Activated naive CD8-positive, alpha-beta T cell treated with anti-CD3 and anti-CD28 coated beads, Interleukin-2, amount 50 U/mL, for 24 hours (primary cell): Measurements from ENCODE around the gene AGFG1.
A peak's percentile ranks its signal among the peaks of the same experiment; 100 is the strongest.

Experiments used
- ATAC-seq: fragments of 150-1000 bp; cut with Tn5 transposase; one replicate; pipeline ENCODE4 v1.10.0; 2021
- DNase-seq: peaks from one replicate; pipeline ENCODE4 v3.0.0; 2021
- H3K27ac Mint-ChIP-seq: one replicate; pipeline ENCODE4 v1.8.0; 2021; ENCODE audit warnings: mild to moderate bottlenecking, mixed read lengths
- H3K27me3 Mint-ChIP-seq: one replicate; pipeline ENCODE4 v1.8.0; 2021; ENCODE audit warnings: mixed read lengths
- H3K36me3 Mint-ChIP-seq: one replicate; pipeline ENCODE4 v1.8.0; 2021; ENCODE audit warnings: low read depth, mixed read lengths
- H3K4me1 Mint-ChIP-seq: one replicate; pipeline ENCODE4 v1.8.0; 2021; ENCODE audit warnings: mixed read lengths
- H3K4me3 Mint-ChIP-seq: one replicate; pipeline ENCODE4 v1.8.0; 2021; ENCODE audit warnings: mild to moderate bottlenecking, moderate library complexity, mixed read lengths
- H3K9me3 Mint-ChIP-seq: one replicate; pipeline ENCODE4 v1.8.0; 2021; ENCODE audit warnings: mixed read lengths

Gene AGFG1

DNA sequence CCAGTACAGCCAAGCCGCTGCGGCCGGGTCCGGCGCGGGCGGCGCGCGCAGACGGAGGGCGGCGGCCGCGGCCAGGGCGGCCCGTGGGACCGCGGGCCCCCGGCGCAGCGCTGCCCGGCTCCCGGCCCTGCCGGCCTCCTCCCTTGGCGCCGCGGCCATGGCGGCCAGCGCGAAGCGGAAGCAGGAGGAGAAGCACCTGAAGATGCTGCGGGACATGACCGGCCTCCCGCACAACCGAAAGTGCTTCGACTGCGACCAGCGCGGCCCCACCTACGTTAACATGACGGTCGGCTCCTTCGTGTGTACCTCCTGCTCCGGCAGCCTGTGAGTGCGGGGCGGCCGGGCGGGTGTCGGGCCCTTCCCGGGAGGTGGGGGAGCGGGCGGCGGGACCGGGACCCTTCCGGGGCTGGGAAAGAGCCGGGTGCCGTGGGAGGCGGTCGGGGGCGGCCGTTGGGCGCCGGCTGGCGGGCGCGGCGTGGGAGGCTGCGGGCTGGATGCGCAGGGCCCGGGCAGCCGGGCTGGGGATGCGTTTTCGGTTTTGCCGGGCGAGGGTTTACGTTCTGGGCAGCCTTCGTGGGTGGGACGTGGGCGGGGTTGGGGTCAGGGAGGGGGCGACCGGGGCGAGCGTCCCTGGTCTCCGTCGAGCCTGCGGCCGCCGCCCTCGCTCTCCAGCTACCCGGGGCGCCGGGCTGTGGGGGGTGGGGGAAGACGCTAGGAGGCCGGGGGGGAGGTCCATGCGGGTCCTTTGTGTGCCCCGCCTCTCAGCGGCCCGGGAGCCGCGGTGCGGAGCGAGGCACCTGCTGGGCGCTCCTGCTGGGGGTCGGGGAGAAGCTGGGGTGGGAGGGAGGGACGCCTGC lies 537 bp downstream of the AGFG1 start:
- peak overlapping the region; percentile 99 for H3K4me3 Mint-ChIP-seq
- peak; percentile 63 for DNase-seq
- ATAC-seq, result peak; percentile 76
- H3K27ac Mint-ChIP-seq, result peak overlapping the region; percentile 89
- no peaks in the 10 kb centered on the region for H3K9me3 Mint-ChIP-seq
- H3K4me1 Mint-ChIP-seq, result peaks cover 54% of the 10 kb centered on the region
- H3K36me3 Mint-ChIP-seq, result peaks cover 11% of the 10 kb centered on the region
- H3K27me3 Mint-ChIP-seq, result no peaks in the 10 kb centered on the region

DNA sequence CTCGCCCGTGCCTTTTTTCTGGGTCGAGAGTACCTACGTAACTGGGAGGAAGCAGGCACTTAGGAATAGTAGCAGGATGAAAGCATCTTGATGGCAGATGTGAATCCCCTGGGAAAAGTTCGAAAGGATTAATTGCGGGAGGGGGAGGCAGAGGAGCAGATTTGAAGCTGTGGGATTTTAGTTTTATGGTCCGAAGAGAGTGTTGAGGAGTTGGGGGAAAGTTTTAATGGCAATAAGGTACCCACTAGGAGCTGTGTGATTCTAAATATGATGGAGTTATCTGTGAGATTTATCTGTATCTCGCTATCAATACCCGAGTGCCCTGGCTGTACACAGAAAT lies 1.1 kb downstream of the AGFG1 start:
- Mint-ChIP-seq H3K27me3 (no peaks in the 10 kb centered on the region), H3K4me1 (peaks cover 56% of the 10 kb centered on the region), H3K9me3 (no peaks in the 10 kb centered on the region), H3K36me3 (peaks cover 15% of the 10 kb centered on the region), H3K27ac (peak overlapping the region; percentile 89), H3K4me3 (peak overlapping the region; percentile 99)
- no peak for DNase-seq
- ATAC-seq, result no peak

DNA sequence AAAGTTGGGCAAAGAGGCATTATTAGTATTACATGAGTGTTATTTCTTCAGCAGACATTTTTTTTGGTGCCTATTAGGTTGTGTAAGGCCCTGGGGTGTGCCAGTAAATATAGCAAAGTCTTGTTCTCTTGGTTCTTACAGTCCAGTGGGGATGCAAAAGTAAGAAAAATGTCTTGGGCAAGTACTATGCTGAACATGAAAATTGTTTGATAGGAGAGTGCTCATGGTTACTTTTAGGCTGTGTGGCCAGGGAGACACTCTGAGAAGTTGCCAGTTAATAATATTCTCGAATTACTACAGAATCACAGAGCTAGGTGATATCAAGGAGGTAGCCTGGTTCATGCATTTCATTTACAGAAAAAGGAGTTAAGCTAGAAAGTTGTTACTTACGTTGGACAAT lies 1.9 kb downstream of the AGFG1 start:
- Mint-ChIP-seq H3K27ac (peak overlapping the region; percentile 89), H3K36me3 (peaks cover 18% of the 10 kb centered on the region), H3K27me3 (no peaks in the 10 kb centered on the region), H3K4me1 (peaks cover 60% of the 10 kb centered on the region), H3K4me3 (peak overlapping the region; percentile 99), H3K9me3 (no peaks in the 10 kb centered on the region)
- ATAC-seq (no peak), DNase-seq (no peak)

DNA sequence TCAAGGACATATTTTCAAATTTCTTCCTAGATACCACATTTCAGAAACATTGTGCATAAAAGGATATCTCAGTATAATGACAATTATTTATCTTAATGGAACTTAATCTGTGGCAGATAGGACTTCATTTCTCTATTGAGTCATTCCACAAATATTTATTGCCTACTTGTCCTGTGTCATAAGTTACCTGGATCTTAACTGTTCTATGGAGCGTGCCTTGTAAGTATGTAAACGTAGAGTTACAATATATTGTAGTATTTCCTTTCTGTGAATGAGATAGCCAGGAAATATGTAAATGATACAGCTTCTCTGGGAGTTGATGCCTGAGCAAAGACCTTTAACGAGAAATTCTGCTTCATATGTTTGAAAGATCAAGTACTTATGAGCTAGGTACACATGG lies 2.5 kb downstream of the AGFG1 start:
- no peaks in the 10 kb centered on the region for H3K9me3 Mint-ChIP-seq
- peaks cover 19% of the 10 kb centered on the region for H3K36me3 Mint-ChIP-seq
- peak overlapping the region; percentile 99 for H3K4me3 Mint-ChIP-seq
- H3K27me3 Mint-ChIP-seq, result no peaks in the 10 kb centered on the region
- no peak for ATAC-seq
- peaks cover 64% of the 10 kb centered on the region for H3K4me1 Mint-ChIP-seq
- no peak overlapping the region for H3K27ac Mint-ChIP-seq
- no peak for DNase-seq

DNA sequence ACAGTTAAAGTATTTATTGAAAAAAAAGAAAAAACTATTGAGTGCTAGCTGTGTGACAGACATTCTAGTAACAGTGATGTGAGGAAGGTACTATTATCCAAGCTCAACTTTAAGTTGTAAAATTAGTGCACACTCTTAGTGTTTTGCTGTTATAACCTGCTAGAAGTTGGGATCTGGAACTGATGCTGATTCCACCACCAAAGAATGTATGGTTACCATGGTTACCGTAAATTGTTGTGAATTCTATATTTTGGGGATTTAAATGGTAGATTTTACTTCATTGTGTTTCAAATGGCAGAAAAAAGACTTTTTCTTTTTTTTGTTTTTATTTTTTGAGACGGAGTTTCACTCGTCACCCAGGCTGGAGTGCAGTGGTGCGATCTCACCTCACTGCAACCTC lies 5.3 kb downstream of the AGFG1 start:
- Mint-ChIP-seq H3K27me3 (no peaks in the 10 kb centered on the region), H3K4me3 (no peak overlapping the region), H3K36me3 (peaks cover 26% of the 10 kb centered on the region), H3K9me3 (no peaks in the 10 kb centered on the region), H3K4me1 (peaks cover 83% of the 10 kb centered on the region), H3K27ac (no peak overlapping the region)
- ATAC-seq (no peak), DNase-seq (no peak)

DNA sequence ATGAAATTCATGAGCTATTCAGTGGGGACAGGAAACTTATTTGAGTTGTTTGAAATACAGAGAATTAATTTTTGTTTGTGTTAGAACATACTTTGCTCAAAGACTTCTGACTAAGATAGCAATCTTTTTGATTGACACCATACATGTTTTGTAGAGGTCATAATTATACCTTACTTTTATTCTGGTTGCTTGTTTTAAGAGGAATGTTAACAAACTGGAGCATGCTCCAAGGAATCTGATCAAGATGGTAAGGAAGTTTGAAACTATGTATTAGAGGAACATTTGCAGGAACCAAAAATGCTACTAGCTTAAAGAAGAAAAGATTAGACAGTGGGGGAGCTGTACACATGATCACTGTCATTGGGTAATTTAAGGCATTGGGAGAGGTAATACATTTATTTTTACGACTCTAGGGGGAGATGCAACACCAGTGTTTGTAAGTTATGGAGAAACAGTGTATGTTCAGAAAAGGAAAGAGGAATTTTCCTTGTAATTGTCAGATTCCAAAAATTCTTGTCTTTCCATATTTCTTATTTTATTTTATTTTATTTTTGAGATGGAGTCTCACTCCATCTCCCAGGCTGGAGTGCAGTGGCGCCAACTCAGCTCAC lies 8.0 kb downstream of the AGFG1 start:
- ATAC-seq, result peak; percentile 48
- H3K27me3 Mint-ChIP-seq, result no peaks in the 10 kb centered on the region
- H3K36me3 Mint-ChIP-seq, result peaks cover 32% of the 10 kb centered on the region
- DNase-seq, result no peak
- peaks cover 89% of the 10 kb centered on the region for H3K4me1 Mint-ChIP-seq
- H3K27ac Mint-ChIP-seq, result peak overlapping the region; percentile 61
- no peaks in the 10 kb centered on the region for H3K9me3 Mint-ChIP-seq
- H3K4me3 Mint-ChIP-seq, result peak overlapping the region; percentile 55

DNA sequence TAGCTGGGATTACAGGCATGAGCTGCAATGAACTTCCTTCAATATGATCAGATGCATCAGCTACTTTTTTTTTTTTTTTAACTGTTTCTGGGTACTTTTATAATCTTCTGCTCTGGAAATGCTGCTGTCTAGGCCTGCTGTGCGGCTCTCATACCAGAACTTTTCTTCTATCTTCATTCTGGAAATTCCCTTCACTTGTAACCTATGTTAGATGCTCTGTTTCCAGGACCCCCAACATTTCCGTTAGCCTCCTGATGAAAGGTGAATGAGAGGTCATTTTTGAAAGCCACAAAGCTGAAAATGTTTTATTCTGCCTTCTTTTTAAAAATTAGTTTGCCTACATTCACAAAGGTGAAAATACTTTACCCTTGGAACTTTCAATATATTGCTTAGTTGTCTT lies 8.6 kb downstream of the AGFG1 start:
- peak overlapping the region; percentile 61 for H3K27ac Mint-ChIP-seq
- peak; percentile 68 for ATAC-seq
- H3K9me3 Mint-ChIP-seq, result no peaks in the 10 kb centered on the region
- H3K4me1 Mint-ChIP-seq, result peaks cover 88% of the 10 kb centered on the region
- H3K36me3 Mint-ChIP-seq, result peaks cover 36% of the 10 kb centered on the region
- no peaks in the 10 kb centered on the region for H3K27me3 Mint-ChIP-seq
- DNase-seq, result no peak
- H3K4me3 Mint-ChIP-seq, result peak overlapping the region; percentile 55

DNA sequence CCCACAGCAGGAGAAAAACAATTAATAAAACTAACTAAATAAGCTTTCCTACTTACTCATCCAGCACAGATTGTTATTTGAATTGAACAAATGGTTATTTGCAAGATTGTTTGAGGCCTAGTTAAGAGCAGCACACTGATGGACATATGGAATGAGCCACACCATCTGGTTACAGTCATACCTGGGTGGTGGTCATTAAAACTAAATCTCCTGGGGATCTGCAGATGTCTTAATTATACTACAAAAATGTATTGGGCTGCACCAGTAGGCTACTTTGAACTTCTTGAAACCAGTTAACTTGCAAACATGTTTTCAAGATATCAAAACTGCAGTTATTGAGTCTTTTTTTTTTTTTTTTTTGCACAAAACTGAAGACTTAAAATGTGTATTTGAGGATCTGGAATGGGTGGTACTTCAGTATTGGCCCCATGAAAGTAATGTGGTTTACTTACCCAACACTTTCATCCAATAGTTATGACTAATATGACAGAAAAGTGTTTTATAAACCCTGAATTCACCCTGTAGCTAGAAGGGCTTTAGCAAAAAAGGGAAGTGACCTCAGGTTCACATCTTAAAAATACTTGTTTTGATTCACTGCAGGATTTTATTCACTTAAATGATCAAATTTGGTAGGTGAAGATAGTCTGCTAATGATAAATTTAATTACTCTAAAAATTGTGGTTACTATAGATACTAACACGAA lies 10.8 kb downstream of the AGFG1 start:
- Mint-ChIP-seq H3K27me3 (no peaks in the 10 kb centered on the region), H3K4me3 (peak overlapping the region; percentile 47), H3K9me3 (no peaks in the 10 kb centered on the region), H3K4me1 (peaks cover 91% of the 10 kb centered on the region), H3K36me3 (peaks cover 37% of the 10 kb centered on the region), H3K27ac (peak overlapping the region; percentile 75)
- DNase-seq (no peak), ATAC-seq (peak; percentile 82)

DNA sequence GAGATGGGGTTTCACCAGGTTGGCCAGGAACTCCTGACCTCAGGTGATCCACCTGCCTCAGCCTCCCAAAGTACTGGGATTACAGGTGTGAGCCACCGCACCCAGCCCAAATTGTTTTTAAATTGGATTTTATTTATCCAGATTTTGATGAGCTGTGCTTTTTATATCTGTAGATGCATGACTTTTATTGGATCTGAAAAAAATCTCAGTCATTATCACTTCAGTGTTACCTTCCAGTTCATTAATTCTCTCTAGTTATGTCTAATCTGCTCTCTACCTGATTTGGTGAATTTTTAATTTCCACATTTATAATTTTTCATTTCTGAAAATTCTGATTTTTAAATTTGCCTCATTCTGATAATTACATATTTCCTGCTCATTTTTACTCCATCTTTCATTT lies 13.5 kb downstream of the AGFG1 start:
- Mint-ChIP-seq H3K36me3 (peaks cover 36% of the 10 kb centered on the region), H3K27ac (no peak overlapping the region)
- no peak for ATAC-seq

DNA sequence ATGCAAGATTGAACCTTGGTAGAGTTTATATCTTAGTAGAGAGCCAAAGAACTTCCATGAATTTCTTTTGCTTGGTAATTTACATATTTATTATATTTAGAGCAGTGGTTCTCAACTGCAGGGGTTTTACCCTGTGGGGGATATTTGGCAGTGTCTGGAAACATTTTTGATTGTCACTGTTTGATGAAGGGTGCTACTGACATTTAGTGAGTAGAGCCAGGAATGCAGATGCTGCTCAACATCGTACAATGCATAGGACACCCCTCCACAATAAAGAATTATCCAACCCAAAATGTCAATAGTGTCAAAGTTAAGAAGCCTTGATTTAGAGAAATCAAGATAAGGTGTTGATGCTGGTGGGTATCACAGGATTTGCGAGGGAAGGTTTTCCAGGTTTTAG lies 14.7 kb downstream of the AGFG1 start:
- no peak for DNase-seq
- peak; percentile 71 for ATAC-seq
- Mint-ChIP-seq H3K4me3 (no peak overlapping the region), H3K27ac (peak overlapping the region; percentile 52), H3K4me1 (peaks cover 75% of the 10 kb centered on the region), H3K9me3 (peaks cover 4% of the 10 kb centered on the region), H3K27me3 (no peaks in the 10 kb centered on the region), H3K36me3 (peaks cover 32% of the 10 kb centered on the region)

More for the DNA sequence above, 13.5 kb downstream of the AGFG1 start:
- H3K4me1 Mint-ChIP-seq, result peaks cover 83% of the 10 kb centered on the region
- DNase-seq, result no peak
- H3K4me3 Mint-ChIP-seq, result no peak overlapping the region
- peaks cover 4% of the 10 kb centered on the region for H3K9me3 Mint-ChIP-seq
- H3K27me3 Mint-ChIP-seq, result no peaks in the 10 kb centered on the region

DNA sequence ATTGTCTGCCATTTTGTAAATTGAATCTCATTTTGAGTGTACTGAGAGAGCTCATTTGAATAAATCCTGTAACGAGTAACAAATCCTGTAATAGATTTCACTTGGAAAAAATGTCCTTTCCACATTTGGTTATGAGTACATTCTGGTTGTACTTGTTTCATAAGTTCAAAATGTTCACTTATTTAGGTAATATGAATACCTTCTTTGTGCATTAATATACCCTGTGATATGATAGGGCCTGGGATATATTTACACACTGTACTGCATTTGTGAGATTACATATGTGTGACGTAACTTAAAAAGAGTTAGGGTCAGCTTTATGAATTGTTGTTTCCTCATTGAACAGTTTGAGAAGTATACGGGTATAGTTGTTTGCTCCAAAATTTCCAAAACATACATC lies 16.1 kb downstream of the AGFG1 start:
- Mint-ChIP-seq H3K27ac (peak overlapping the region; percentile 55), H3K9me3 (peaks cover 4% of the 10 kb centered on the region)
- peak; percentile 31 for ATAC-seq

DNA sequence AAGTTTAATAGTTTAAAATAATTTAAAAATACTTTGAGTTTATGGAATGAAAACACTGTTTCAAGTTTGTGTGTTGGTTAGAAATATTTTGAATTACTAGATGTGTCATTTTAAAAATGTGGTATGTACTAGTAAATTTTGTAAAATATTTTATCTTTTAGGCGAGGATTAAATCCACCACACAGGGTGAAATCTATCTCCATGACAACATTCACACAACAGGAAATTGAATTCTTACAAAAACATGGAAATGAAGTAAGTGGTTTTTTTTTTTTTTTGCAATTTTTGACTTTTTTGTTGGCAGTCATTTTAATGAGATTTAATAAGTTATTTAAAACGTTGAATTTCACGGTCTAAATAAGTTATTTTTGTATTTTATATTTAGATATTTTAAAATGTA lies 19.4 kb downstream of the AGFG1 start:
- Mint-ChIP-seq H3K4me1 (peaks cover 46% of the 10 kb centered on the region), H3K36me3 (peaks cover 44% of the 10 kb centered on the region), H3K27ac (no peak overlapping the region), H3K27me3 (no peaks in the 10 kb centered on the region), H3K4me3 (no peak overlapping the region), H3K9me3 (peaks cover 4% of the 10 kb centered on the region)
- no peak for ATAC-seq
- DNase-seq, result no peak

More for the DNA sequence above, 16.1 kb downstream of the AGFG1 start:
- no peak for DNase-seq
- H3K36me3 Mint-ChIP-seq, result peaks cover 35% of the 10 kb centered on the region
- H3K4me3 Mint-ChIP-seq, result no peak overlapping the region
- no peaks in the 10 kb centered on the region for H3K27me3 Mint-ChIP-seq
- peaks cover 66% of the 10 kb centered on the region for H3K4me1 Mint-ChIP-seq

DNA sequence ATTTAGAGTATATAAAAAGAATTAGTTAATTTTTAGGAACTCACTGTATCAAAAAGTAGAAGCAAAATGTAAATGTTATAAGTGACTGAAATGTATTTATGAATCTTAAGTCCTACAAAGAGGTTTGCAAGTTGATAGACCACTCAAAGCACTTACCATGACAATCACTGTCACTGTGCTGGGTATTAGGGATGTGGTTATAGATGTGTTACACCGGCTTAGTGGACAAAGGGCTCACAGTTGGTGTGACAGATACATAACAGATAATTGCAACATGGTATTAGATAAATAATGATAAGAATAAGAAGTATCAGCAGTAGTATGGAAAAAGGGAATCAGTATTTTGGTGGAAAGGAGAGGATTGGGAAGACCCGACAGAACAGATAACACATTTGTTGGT lies 21.6 kb downstream of the AGFG1 start:
- Mint-ChIP-seq H3K27me3 (no peaks in the 10 kb centered on the region), H3K4me1 (peaks cover 35% of the 10 kb centered on the region), H3K9me3 (peaks cover under 1% of the 10 kb centered on the region), H3K36me3 (peaks cover 40% of the 10 kb centered on the region), H3K27ac (no peak overlapping the region), H3K4me3 (no peak overlapping the region)
- ATAC-seq (no peak), DNase-seq (no peak)

DNA sequence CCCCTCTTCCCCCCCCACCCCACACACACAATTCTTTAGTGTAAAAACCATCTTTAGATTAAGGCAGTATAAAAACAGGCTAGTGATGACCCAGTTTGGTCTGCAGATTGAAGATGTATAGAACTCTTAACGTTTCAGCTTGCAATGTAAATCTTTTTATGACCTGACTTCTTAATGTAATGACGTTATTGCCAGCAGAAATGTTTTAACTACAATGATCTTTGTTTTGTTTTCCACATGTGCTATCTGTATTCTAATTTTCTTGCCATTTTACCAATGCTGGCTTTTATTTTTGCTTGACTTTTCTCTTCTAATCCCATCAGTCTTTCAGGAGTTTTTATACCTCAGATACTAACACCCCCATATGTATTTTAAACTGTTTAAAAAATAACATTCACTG lies 25.2 kb downstream of the AGFG1 start:
- H3K36me3 Mint-ChIP-seq, result peaks cover 47% of the 10 kb centered on the region
- ATAC-seq (no peak), DNase-seq (no peak)
- no peak overlapping the region for H3K4me3 Mint-ChIP-seq
- no peaks in the 10 kb centered on the region for H3K9me3 Mint-ChIP-seq
- no peak overlapping the region for H3K27ac Mint-ChIP-seq
- H3K4me1 Mint-ChIP-seq, result peaks cover 31% of the 10 kb centered on the region
- no peaks in the 10 kb centered on the region for H3K27me3 Mint-ChIP-seq
